GM21367 (cell line): Measurements from ENCODE around the gene NSUN6.
"Not testable (repeated sequence)": the region's sequence is repeated elsewhere in the genome, so short reads cannot be mapped to it uniquely, and the experiment has no call there.

Experiments
- ATAC-seq: cut with Tn5 transposase; IDR thresholded peaks from one replicate; pipeline ENCODE4 v1.9.1; 2021; ENCODE audit not compliant: unreplicated experiment

Gene NSUN6

GRCh38 chr10:18659819-18660535 is 8.6 kb upstream of the NSUN6 start:
- ATAC-seq: peak; percentile 12

- ATAC-seq: peak; percentile 86
Measured at GRCh38 chr10:18659125-18659818, 7.9 kb upstream of the NSUN6 start, which contains the start of gene ARL5B. ARL5B (plus strand) TSS chr10:18659431; CDS start chr10:18659638, 207 bp downstream.

GRCh38 chr10:18658271-18659124 is 7.1 kb upstream of the NSUN6 start:
- ATAC-seq: peak; percentile 16

GRCh38 chr10:18656724-18657123 is 5.3 kb upstream of the NSUN6 start:
- ATAC-seq: no peak

GRCh38 chr10:18653112-18653511 is 1.7 kb upstream of the NSUN6 start:
- ATAC-seq: no peak

GRCh38 chr10:18650404-18650997 is 886 bp downstream of the NSUN6 start:
- no peak for ATAC-seq

GRCh38 chr10:18649364-18649959 is 1.9 kb downstream of the NSUN6 start:
- no peak for ATAC-seq

- no peak for ATAC-seq
Measured at GRCh38 chr10:18647945-18648344, 3.4 kb downstream of the NSUN6 start.

- ATAC-seq: no peak
Measured at GRCh38 chr10:18647151-18647550, 4.2 kb downstream of the NSUN6 start.

- ATAC-seq: not testable (repeated sequence)
Measured at GRCh38 chr10:18639719-18640118, 11.7 kb downstream of the NSUN6 start.

GRCh38 chr10:18637400-18637799 is 14.0 kb downstream of the NSUN6 start:
- ATAC-seq: not testable (repeated sequence)

GRCh38 chr10:18635995-18636394 is 15.4 kb downstream of the NSUN6 start:
- no peak for ATAC-seq

- not testable (repeated sequence) for ATAC-seq
Measured at GRCh38 chr10:18632500-18632899, 18.9 kb downstream of the NSUN6 start.

- not testable (repeated sequence) for ATAC-seq
Measured at GRCh38 chr10:18627452-18628018, 23.9 kb downstream of the NSUN6 start.

GRCh38 chr10:18625886-18626285 is 25.5 kb downstream of the NSUN6 start:
- ATAC-seq: no peak

- ATAC-seq: not testable (repeated sequence)
Measured at GRCh38 chr10:18623671-18624070, 27.7 kb downstream of the NSUN6 start.

- ATAC-seq: no peak
Measured at GRCh38 chr10:18620856-18621255, 30.5 kb downstream of the NSUN6 start.

GRCh38 chr10:18619016-18619415 is 32.4 kb downstream of the NSUN6 start:
- no peak for ATAC-seq

GRCh38 chr10:18616337-18616736 is 35.0 kb downstream of the NSUN6 start:
- ATAC-seq: no peak

GRCh38 chr10:18615618-18616017 is 35.8 kb downstream of the NSUN6 start:
- no peak for ATAC-seq
